Prostate gland (tissue), 2 donors: ENCODE measurements around the gene CCDC170.

Experiments used
- POLR2A ChIP-seq: fragments of 450-650 bp; IDR thresholded peaks from one replicate; pipeline ENCODE4 v1.6.1; 2016; ENCODE audit warnings: antibody characterized with exemption, mild to moderate bottlenecking
- POLR2AphosphoS5 ChIP-seq: sonication (generic); formaldehyde crosslinking; IDR thresholded peaks from one replicate; pipeline ENCODE4 v1.6.1; 2017; ENCODE audit warnings: antibody characterized with exemption
- TF ChIP-seq, protein P1 (sequence below), 4 experiments: fragments of 200-600 bp in 2 of 4; fragments of 450-650 bp in 2 of 4; sonication (generic) in 2 of 4; IDR thresholded peaks; 1 replicate in 3 of 4; 2 replicates in 1 of 4; pipeline ENCODE4 v1.5.1; 2016 to 2019; ENCODE audit warnings: antibody characterized with exemption in 4 of 4, mild to moderate bottlenecking in 2 of 4, moderate library complexity in 2 of 4

DNA sequence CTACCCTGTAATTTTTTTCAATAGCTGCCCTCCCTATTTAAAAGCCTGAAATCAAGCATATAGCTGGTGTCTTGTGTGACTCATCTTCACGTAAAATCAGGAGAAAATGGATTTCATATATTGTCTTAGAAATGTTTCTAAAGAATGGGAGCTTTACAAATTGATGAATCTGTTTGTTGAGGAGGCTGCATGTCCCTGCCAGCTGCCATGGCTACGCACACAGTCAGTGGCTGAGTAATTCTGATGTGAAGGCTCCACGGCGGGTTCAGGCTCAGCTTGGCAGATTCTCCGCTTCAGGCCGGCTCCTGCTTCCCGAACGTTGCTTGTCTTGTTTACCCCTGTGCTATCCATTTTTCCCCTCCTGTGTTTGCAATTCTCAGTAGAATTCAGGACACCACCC lies 82.8 kb downstream of the CCDC170 start:
- TF ChIP-seq, protein P1, sequence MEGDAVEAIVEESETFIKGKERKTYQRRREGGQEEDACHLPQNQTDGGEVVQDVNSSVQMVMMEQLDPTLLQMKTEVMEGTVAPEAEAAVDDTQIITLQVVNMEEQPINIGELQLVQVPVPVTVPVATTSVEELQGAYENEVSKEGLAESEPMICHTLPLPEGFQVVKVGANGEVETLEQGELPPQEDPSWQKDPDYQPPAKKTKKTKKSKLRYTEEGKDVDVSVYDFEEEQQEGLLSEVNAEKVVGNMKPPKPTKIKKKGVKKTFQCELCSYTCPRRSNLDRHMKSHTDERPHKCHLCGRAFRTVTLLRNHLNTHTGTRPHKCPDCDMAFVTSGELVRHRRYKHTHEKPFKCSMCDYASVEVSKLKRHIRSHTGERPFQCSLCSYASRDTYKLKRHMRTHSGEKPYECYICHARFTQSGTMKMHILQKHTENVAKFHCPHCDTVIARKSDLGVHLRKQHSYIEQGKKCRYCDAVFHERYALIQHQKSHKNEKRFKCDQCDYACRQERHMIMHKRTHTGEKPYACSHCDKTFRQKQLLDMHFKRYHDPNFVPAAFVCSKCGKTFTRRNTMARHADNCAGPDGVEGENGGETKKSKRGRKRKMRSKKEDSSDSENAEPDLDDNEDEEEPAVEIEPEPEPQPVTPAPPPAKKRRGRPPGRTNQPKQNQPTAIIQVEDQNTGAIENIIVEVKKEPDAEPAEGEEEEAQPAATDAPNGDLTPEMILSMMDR (IDR thresholded peaks at IDR 0.05): no peak
- no peak for TF ChIP-seq POLR2A
- no peak for TF ChIP-seq POLR2AphosphoS5
